ENCODE data around the gene SOD3.

Gene SOD3

GRCh38 chr4:24842356-24842755 is 47.0 kb downstream of the SOD3 start:
- H3K4me1 ChIP-seq (ENCODE audit: control insufficient read depth, insufficient read depth, low read length) = no peaks in the 10 kb centered on the region
- no peak overlapping the region for H3K9ac ChIP-seq (ENCODE audit: low read length)
- no peaks in the 10 kb centered on the region for H3K27me3 ChIP-seq (ENCODE audit: control insufficient read depth, insufficient read depth, low read length)
- no peak overlapping the region for H3K4me3 ChIP-seq (ENCODE audit: low read length)
- H3K27ac ChIP-seq (ENCODE audit: low read depth, low read length) = no peak overlapping the region
- no peaks in the 10 kb centered on the region for H3K36me3 ChIP-seq (ENCODE audit: control insufficient read depth, insufficient read depth, low read length)

- no peaks in the 10 kb centered on the region for H3K36me3 ChIP-seq (ENCODE audit: control insufficient read depth, insufficient read depth, low read length)
- H3K27me3 ChIP-seq (ENCODE audit: control insufficient read depth, insufficient read depth, low read length) = no peaks in the 10 kb centered on the region
- no peak overlapping the region for H3K9ac ChIP-seq (ENCODE audit: low read length)
- no peak overlapping the region for H3K27ac ChIP-seq (ENCODE audit: low read depth, low read length)
- no peak overlapping the region for H3K4me3 ChIP-seq (ENCODE audit: low read length)
- no peaks in the 10 kb centered on the region for H3K4me1 ChIP-seq (ENCODE audit: control insufficient read depth, insufficient read depth, low read length)
Observed at GRCh38 chr4:24843096-24843495, 47.7 kb downstream of the SOD3 start.

GRCh38 chr4:24845132-24845531 is 49.8 kb downstream of the SOD3 start:
- Histone ChIP-seq H3K36me3 (ENCODE audit: control insufficient read depth, insufficient read depth, low read length) (no peaks in the 10 kb centered on the region), H3K27me3 (ENCODE audit: control insufficient read depth, insufficient read depth, low read length) (no peaks in the 10 kb centered on the region), H3K9ac (ENCODE audit: low read length) (no peak overlapping the region), H3K4me1 (ENCODE audit: control insufficient read depth, insufficient read depth, low read length) (peaks cover 4% of the 10 kb centered on the region), H3K27ac (ENCODE audit: low read depth, low read length) (no peak overlapping the region), H3K4me3 (ENCODE audit: low read length) (no peak overlapping the region)

GRCh38 chr4:24845902-24846301 is 50.5 kb downstream of the SOD3 start:
- Histone ChIP-seq H3K4me1 (ENCODE audit: control insufficient read depth, insufficient read depth, low read length) (peaks cover 6% of the 10 kb centered on the region), H3K9ac (ENCODE audit: low read length) (no peak overlapping the region), H3K36me3 (ENCODE audit: control insufficient read depth, insufficient read depth, low read length) (no peaks in the 10 kb centered on the region), H3K27ac (ENCODE audit: low read depth, low read length) (no peak overlapping the region), H3K4me3 (ENCODE audit: low read length) (no peak overlapping the region), H3K27me3 (ENCODE audit: control insufficient read depth, insufficient read depth, low read length) (no peaks in the 10 kb centered on the region)

- Histone ChIP-seq H3K4me3 (ENCODE audit: low read length) (no peak overlapping the region), H3K4me1 (ENCODE audit: control insufficient read depth, insufficient read depth, low read length) (peaks cover 10% of the 10 kb centered on the region), H3K36me3 (ENCODE audit: control insufficient read depth, insufficient read depth, low read length) (no peaks in the 10 kb centered on the region), H3K27ac (ENCODE audit: low read depth, low read length) (no peak overlapping the region), H3K27me3 (ENCODE audit: control insufficient read depth, insufficient read depth, low read length) (no peaks in the 10 kb centered on the region), H3K9ac (ENCODE audit: low read length) (no peak overlapping the region)
Observed at GRCh38 chr4:24846716-24847115, 51.3 kb downstream of the SOD3 start.

GRCh38 chr4:24849351-24849750 is 54.0 kb downstream of the SOD3 start:
- H3K27ac ChIP-seq (ENCODE audit: low read depth, low read length) = peak overlapping the region; percentile 40
- no peaks in the 10 kb centered on the region for H3K27me3 ChIP-seq (ENCODE audit: control insufficient read depth, insufficient read depth, low read length)
- no peak overlapping the region for H3K9ac ChIP-seq (ENCODE audit: low read length)
- H3K4me1 ChIP-seq (ENCODE audit: control insufficient read depth, insufficient read depth, low read length) = peaks cover 10% of the 10 kb centered on the region
- H3K36me3 ChIP-seq (ENCODE audit: control insufficient read depth, insufficient read depth, low read length) = no peaks in the 10 kb centered on the region
- H3K4me3 ChIP-seq (ENCODE audit: low read length) = no peak overlapping the region

GRCh38 chr4:24849756-24850155 is 54.4 kb downstream of the SOD3 start:
- H3K36me3 ChIP-seq (ENCODE audit: control insufficient read depth, insufficient read depth, low read length) = no peaks in the 10 kb centered on the region
- no peaks in the 10 kb centered on the region for H3K27me3 ChIP-seq (ENCODE audit: control insufficient read depth, insufficient read depth, low read length)
- no peak overlapping the region for H3K9ac ChIP-seq (ENCODE audit: low read length)
- H3K27ac ChIP-seq (ENCODE audit: low read depth, low read length) = peak overlapping the region; percentile 40
- no peak overlapping the region for H3K4me3 ChIP-seq (ENCODE audit: low read length)
- peaks cover 10% of the 10 kb centered on the region for H3K4me1 ChIP-seq (ENCODE audit: control insufficient read depth, insufficient read depth, low read length)
